ENCODE measurements around the gene HSFY1. TPM values are rescaled to one million over a fixed set of nuclear protein-coding genes. Genes with fewer than 3 reads are reported as not detected.
"Not testable (repeated sequence)": the region's sequence is repeated elsewhere in the genome, so short reads cannot be mapped to it uniquely, and the experiment has no call there.

The HSFY1 gene, protein sequence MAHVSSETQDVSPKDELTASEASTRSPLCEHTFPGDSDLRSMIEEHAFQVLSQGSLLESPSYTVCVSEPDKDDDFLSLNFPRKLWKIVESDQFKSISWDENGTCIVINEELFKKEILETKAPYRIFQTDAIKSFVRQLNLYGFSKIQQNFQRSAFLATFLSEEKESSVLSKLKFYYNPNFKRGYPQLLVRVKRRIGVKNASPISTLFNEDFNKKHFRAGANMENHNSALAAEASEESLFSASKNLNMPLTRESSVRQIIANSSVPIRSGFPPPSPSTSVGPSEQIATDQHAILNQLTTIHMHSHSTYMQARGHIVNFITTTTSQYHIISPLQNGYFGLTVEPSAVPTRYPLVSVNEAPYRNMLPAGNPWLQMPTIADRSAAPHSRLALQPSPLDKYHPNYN
- total RNA-seq (2014; rRNA removed; shearing (Covaris generic)) (not detected in 2 replicates), polyA plus RNA-seq (2016; fragmentation: Nextera tagmentation; extraction: Ambion mirVana) (not detected in 2 replicates)

DNA sequence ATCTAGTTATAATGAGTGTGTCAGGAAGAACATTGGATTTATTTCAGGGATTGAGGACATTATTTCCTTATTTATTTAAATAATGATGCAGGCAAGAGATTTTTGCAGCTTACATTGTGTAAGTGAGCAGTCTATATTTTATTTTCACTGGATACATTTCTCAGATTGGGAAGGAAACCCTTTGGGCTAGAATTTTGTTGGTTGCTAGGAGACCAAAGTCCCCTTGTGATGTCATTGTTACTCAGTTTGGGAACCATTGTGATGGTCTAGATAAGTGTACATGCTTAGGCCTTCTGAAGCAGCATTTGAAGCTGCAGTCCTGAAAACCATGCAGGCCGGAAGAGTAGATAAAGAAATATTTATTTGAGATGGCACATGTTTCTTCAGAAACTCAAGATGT lies at the start of gene HSFY1:
TSS of gene HSFY1 (plus strand) at position 301 of the 400 bp plus-strand sequence. CDS start at position 369, 68 bp downstream.
- H3K27me3 ChIP-seq (replicated peaks; ENCODE audit: insufficient read depth); H4K20me1 ChIP-seq (ENCODE audit: insufficient read depth); H3K9me3 ChIP-seq (ENCODE audit: low read depth); H3K4me2 ChIP-seq (ENCODE audit: unreplicated experiment); H3K27ac ChIP-seq; H3K9ac ChIP-seq; H3K4me1 ChIP-seq (ENCODE audit: insufficient read depth); H2AFZ ChIP-seq; H3K79me2 ChIP-seq (ENCODE audit: insufficient read depth); H3F3A ChIP-seq (ENCODE audit: insufficient read depth); DNase-seq; H3K36me3 ChIP-seq (ENCODE audit: low read depth); in situ Hi-C loops (cut with MboI); H3K9me2 ChIP-seq (ENCODE audit: insufficient read depth); H3K4me3 ChIP-seq: not testable (repeated sequence)
- no CpG with 5 or more reads among the region's 1 CpG for WGBS, 2 experiments (ENCODE audit: low coverage in 1 of 2, low lambda C conversion rate in 2 of 2, missing lambda C conversion rate in 2 of 2)

DNA sequence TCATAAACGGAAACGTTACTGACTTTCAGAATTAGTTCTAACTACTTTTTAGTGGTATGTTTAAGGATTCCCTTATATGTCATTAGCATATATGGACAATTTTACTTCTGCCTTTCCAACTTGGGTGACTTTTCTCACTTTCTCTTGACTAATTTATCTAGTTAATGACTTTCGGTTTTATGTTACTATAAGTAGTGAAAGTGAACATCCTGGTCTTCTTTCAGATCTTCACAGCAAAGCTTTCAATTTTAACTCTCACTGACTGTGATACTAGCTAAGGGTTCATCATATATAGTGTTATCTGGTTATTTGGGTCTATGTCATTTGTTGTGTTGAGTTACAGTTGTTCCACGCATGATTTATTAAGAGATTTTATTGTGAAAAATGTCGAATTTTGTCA lies 42.3 kb upstream of the HSFY1 start:
- H3K79me2 ChIP-seq (ENCODE audit: insufficient read depth); H3K9me3 ChIP-seq (ENCODE audit: low read depth); DNase-seq; H3K4me2 ChIP-seq (ENCODE audit: unreplicated experiment); H3K4me3 ChIP-seq; in situ Hi-C loops (cut with MboI); H3K4me1 ChIP-seq (ENCODE audit: insufficient read depth); H3K9me2 ChIP-seq (ENCODE audit: insufficient read depth); H3K36me3 ChIP-seq (ENCODE audit: low read depth); H4K20me1 ChIP-seq (ENCODE audit: insufficient read depth); H3K27me3 ChIP-seq (replicated peaks; ENCODE audit: insufficient read depth); H2AFZ ChIP-seq; H3K27ac ChIP-seq; H3K9ac ChIP-seq; H3F3A ChIP-seq (ENCODE audit: insufficient read depth): not testable (repeated sequence)
- no CpG with 5 or more reads among the region's 5 CpGs for WGBS, 2 experiments (ENCODE audit: low coverage in 1 of 2, low lambda C conversion rate in 2 of 2, missing lambda C conversion rate in 2 of 2)

DNA sequence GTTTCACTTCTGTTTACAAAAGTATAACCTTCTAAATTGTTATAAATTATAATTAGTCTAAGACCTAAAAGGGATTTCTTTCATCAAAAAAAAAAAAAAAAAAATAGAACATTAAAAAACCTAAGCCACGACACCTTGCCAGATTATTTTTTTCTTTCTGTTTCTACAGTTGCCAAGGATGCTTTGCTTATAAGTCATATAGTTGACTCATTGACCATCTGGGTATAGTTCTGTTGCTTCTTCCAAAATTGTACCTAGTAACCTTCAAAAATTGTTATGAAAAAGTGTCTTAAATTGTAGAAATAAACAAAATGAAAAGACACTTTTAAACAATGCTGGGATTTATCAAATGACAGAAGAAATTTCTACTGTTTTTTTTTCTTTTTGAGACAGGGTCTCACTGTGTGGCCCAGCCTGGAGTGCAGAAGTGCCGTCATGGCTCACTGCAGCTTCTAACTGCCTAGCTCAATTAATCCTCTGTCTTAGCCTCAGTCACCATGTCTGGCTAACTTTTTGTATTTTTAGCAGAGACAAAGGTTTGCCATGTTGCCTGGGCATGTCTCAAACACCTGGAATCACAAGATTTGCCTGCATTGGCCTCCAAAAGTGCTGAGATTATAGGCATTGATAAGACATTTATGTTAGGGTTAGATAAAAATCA lies 15.4 kb upstream of the HSFY1 start:
- no CpG with 5 or more reads among the region's 2 CpGs for WGBS, 2 experiments (ENCODE audit: low coverage in 1 of 2, low lambda C conversion rate in 2 of 2, missing lambda C conversion rate in 2 of 2)
- in situ Hi-C loops (cut with MboI); H3K27me3 ChIP-seq (replicated peaks; ENCODE audit: insufficient read depth); H3K9me2 ChIP-seq (ENCODE audit: insufficient read depth); H3K4me2 ChIP-seq (ENCODE audit: unreplicated experiment); H3K9me3 ChIP-seq (ENCODE audit: low read depth); H2AFZ ChIP-seq; H4K20me1 ChIP-seq (ENCODE audit: insufficient read depth); H3F3A ChIP-seq (ENCODE audit: insufficient read depth); H3K79me2 ChIP-seq (ENCODE audit: insufficient read depth); H3K36me3 ChIP-seq (ENCODE audit: low read depth); H3K4me3 ChIP-seq; H3K9ac ChIP-seq; H3K4me1 ChIP-seq (ENCODE audit: insufficient read depth); DNase-seq; H3K27ac ChIP-seq: not testable (repeated sequence)

DNA sequence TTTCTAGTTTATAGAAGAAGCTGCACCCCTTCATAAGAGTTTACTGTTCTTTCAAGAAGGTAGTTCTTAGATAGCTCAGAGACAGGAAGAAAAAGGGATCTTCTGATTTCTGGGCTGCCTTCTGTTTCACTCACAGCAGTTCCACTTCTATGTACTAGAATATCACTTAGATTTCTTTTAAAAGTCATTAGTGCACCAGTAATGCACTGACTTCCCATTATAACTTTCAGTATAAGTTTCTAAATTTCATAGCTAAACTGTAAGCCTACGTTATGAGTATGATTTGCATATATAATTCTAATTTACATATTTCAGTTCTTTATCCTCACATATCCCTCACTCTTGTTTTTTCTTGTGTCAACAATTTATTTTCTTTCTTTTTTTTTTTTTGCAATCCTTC lies 7.6 kb upstream of the HSFY1 start:
- in situ Hi-C loops (cut with MboI); H3K4me3 ChIP-seq; H3K79me2 ChIP-seq (ENCODE audit: insufficient read depth); DNase-seq; H3K9me2 ChIP-seq (ENCODE audit: insufficient read depth); H3K9ac ChIP-seq; H4K20me1 ChIP-seq (ENCODE audit: insufficient read depth); H2AFZ ChIP-seq; H3F3A ChIP-seq (ENCODE audit: insufficient read depth); H3K9me3 ChIP-seq (ENCODE audit: low read depth); H3K27ac ChIP-seq; H3K27me3 ChIP-seq (replicated peaks; ENCODE audit: insufficient read depth); H3K4me2 ChIP-seq (ENCODE audit: unreplicated experiment); H3K4me1 ChIP-seq (ENCODE audit: insufficient read depth); H3K36me3 ChIP-seq (ENCODE audit: low read depth): not testable (repeated sequence)
- no CpG with 5 or more reads among the region's 1 CpG for WGBS, 2 experiments (ENCODE audit: low coverage in 1 of 2, low lambda C conversion rate in 2 of 2, missing lambda C conversion rate in 2 of 2)

DNA sequence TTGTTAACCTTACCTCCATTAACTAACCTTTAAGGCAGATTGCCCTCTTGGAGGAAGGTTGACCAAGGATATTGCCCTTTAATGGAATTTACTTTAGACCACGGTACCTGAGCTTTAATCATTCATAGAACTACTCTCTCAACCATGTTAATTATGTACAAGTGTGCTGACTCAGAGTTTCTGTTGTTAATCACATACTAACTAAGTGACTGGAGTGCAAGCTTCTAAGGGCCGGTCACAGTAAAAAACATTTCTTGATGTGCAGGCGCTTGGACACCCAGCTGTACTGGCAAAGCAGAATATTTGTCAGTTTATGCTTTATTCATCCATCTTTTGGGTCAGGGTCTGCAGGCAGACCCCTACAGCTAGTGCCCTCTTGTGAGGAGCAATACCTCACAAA lies 6.6 kb downstream of the HSFY1 start:
- H3K4me2 ChIP-seq (ENCODE audit: unreplicated experiment); H3K4me3 ChIP-seq; H3K27ac ChIP-seq; H4K20me1 ChIP-seq (ENCODE audit: insufficient read depth); H3K9ac ChIP-seq; H3K9me2 ChIP-seq (ENCODE audit: insufficient read depth); H3K4me1 ChIP-seq (ENCODE audit: insufficient read depth); H3F3A ChIP-seq (ENCODE audit: insufficient read depth); in situ Hi-C loops (cut with MboI); H2AFZ ChIP-seq; DNase-seq; H3K79me2 ChIP-seq (ENCODE audit: insufficient read depth); H3K36me3 ChIP-seq (ENCODE audit: low read depth); H3K27me3 ChIP-seq (replicated peaks; ENCODE audit: insufficient read depth); H3K9me3 ChIP-seq (ENCODE audit: low read depth): not testable (repeated sequence)
- no CpG with 5 or more reads among the region's 3 CpGs for WGBS, 2 experiments (ENCODE audit: low coverage in 1 of 2, low lambda C conversion rate in 2 of 2, missing lambda C conversion rate in 2 of 2)

DNA sequence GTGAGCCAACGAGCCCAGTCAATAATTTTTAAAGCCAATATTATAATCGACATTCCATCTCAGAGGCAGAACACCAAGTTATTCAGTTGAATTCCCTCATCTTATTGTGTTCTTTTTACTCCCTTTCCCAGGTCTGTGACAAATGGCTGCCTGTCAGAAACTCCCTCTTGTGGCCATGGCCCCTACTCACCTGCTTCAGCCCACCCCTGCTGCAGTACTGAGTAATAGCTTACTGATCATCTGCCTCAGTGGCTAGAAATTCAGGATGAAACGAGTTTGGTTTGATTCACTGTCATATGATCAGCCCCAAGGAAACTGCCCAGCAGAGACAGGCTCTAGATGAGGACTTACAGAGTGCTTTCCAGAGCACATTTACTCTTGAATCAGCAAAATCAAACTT lies 19.4 kb downstream of the HSFY1 start:
- H3K36me3 ChIP-seq (ENCODE audit: low read depth); H3K4me3 ChIP-seq; H3F3A ChIP-seq (ENCODE audit: insufficient read depth); H4K20me1 ChIP-seq (ENCODE audit: insufficient read depth); H2AFZ ChIP-seq; H3K9ac ChIP-seq; in situ Hi-C loops (cut with MboI); DNase-seq; H3K79me2 ChIP-seq (ENCODE audit: insufficient read depth); H3K4me2 ChIP-seq (ENCODE audit: unreplicated experiment); H3K27ac ChIP-seq; H3K27me3 ChIP-seq (replicated peaks; ENCODE audit: insufficient read depth); H3K9me2 ChIP-seq (ENCODE audit: insufficient read depth); H3K9me3 ChIP-seq (ENCODE audit: low read depth); H3K4me1 ChIP-seq (ENCODE audit: insufficient read depth): not testable (repeated sequence)
- no CpG with 5 or more reads among the region's 3 CpGs for WGBS, 2 experiments (ENCODE audit: low coverage in 1 of 2, low lambda C conversion rate in 2 of 2, missing lambda C conversion rate in 2 of 2)

All from GM23248 (cell line).